ENCODE data around the gene AGAP1. TPM values are rescaled to one million over a fixed set of nuclear protein-coding genes. Genes with fewer than 3 reads are reported as not detected.

AGAP1 gene
- total and polyA plus RNA-seq, 7 donors = 4.2 to 21.6 (median 16.6) TPM

GRCh38 chr2:236021499-236022057 lies 527.7 kb downstream of the AGAP1 start:
- H3K4me1 ChIP-seq = no peaks in the 10 kb centered on the region
- intact Hi-C loops (cut with DNase I) = no loop called here
- no peak overlapping the region for H3K27ac ChIP-seq
- ATAC-seq (no peak), DNase-seq (no peak)
- 96 to 97% (median 96%) methylated on average over 14 of the region's 14 CpGs for WGBS, 3 donors
- H3K9me3 ChIP-seq = no peaks in the 10 kb centered on the region
- H3K36me3 ChIP-seq (ENCODE audit: insufficient read depth in 1 of 2, low read depth in 1 of 2) = no peaks in the 10 kb centered on the region
- no peak overlapping the region for H3K4me3 ChIP-seq
- H3K27me3 ChIP-seq (ENCODE audit: insufficient read depth in 3 of 3, low read length in 2 of 3) = no peaks in the 10 kb centered on the region
- no peak for TF ChIP-seq CTCF (IDR thresholded peaks at IDR 0.05)

GRCh38 chr2:236022128-236022527 lies 528.3 kb downstream of the AGAP1 start:
- no peaks in the 10 kb centered on the region for H3K27me3 ChIP-seq (ENCODE audit: insufficient read depth in 3 of 3, low read length in 2 of 3)
- no peaks in the 10 kb centered on the region for H3K9me3 ChIP-seq
- WGBS, 3 donors = 33 to 47% (median 35%) methylated on average over 5 of the region's 5 CpGs
- H3K27ac ChIP-seq = no peak overlapping the region
- intact Hi-C loops (cut with DNase I) = no loop called here
- H3K36me3 ChIP-seq (ENCODE audit: insufficient read depth in 1 of 2, low read depth in 1 of 2) = no peaks in the 10 kb centered on the region
- no peak for TF ChIP-seq CTCF (IDR thresholded peaks at IDR 0.05)
- no peak overlapping the region for H3K4me3 ChIP-seq
- ATAC-seq (no peak), DNase-seq (no peak)
- no peaks in the 10 kb centered on the region for H3K4me1 ChIP-seq

DNA sequence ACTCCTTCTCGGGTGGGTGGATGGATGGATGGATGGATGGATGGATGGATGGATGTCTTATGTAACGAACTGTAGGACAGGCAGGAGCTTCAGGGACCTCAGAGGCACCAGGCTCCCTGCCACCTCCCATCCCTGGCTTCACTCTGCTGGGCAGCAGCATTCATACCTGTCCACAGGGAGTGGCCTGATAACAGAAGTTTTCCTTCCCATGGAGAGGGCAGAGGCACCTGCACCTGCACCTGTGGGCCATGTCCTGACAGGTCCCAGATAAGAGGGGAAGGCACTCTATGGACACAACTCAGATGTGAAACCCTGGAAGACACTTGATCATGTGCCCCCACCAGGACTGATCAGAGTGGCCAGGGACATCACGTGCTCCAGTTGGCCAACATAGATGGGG lies 532.0 kb downstream of the AGAP1 start:
- H3K9me3 ChIP-seq = no peaks in the 10 kb centered on the region
- no peak for TF ChIP-seq CTCF (IDR thresholded peaks at IDR 0.05)
- WGBS, 3 donors = 90 to 100% (median 92%) methylated on average over 2 to 3 of the region's 3 CpGs
- no peaks in the 10 kb centered on the region for H3K4me1 ChIP-seq
- H3K27ac ChIP-seq = no peak overlapping the region
- H3K27me3 ChIP-seq (ENCODE audit: insufficient read depth in 3 of 3, low read length in 2 of 3) = no peaks in the 10 kb centered on the region
- DNase-seq = no peak
- no peak for ATAC-seq
- intact Hi-C loops (cut with DNase I) = no loop called here
- no peak overlapping the region for H3K4me3 ChIP-seq
- no peaks in the 10 kb centered on the region for H3K36me3 ChIP-seq (ENCODE audit: insufficient read depth in 1 of 2, low read depth in 1 of 2)

GRCh38 chr2:236026841-236027240 lies 533.0 kb downstream of the AGAP1 start:
- intact Hi-C loops (cut with DNase I) = no loop called here
- Histone ChIP-seq H3K4me3 (no peak overlapping the region), H3K9me3 (no peaks in the 10 kb centered on the region), H3K27ac (no peak overlapping the region), H3K4me1 (no peaks in the 10 kb centered on the region), H3K36me3 (ENCODE audit: insufficient read depth in 1 of 2, low read depth in 1 of 2) (no peaks in the 10 kb centered on the region), H3K27me3 (ENCODE audit: insufficient read depth in 3 of 3, low read length in 2 of 3) (no peaks in the 10 kb centered on the region)
- ATAC-seq = no peak
- no peak for DNase-seq
- TF ChIP-seq CTCF (IDR thresholded peaks at IDR 0.05) = no peak
- WGBS, 3 donors = 64 to 76% (median 65%) methylated on average over 4 of the region's 4 CpGs

- Histone ChIP-seq H3K4me3 (no peak overlapping the region), H3K9me3 (no peaks in the 10 kb centered on the region)
Measured at GRCh38 chr2:236028066-236028465, 534.2 kb downstream of the AGAP1 start.

More at GRCh38 chr2:236028066-236028465, 534.2 kb downstream of the AGAP1 start:
- intact Hi-C loops (cut with DNase I) = no loop called here
- Histone ChIP-seq H3K36me3 (ENCODE audit: insufficient read depth in 1 of 2, low read depth in 1 of 2) (no peaks in the 10 kb centered on the region), H3K27me3 (ENCODE audit: insufficient read depth in 3 of 3, low read length in 2 of 3) (no peaks in the 10 kb centered on the region), H3K27ac (no peak overlapping the region), H3K4me1 (no peaks in the 10 kb centered on the region)
- WGBS, 3 donors = 81 to 91% (median 86%) methylated on average over 4 of the region's 4 CpGs
- no peak for TF ChIP-seq CTCF (IDR thresholded peaks at IDR 0.05)
- no peak for ATAC-seq
- DNase-seq = no peak
